HCT116 (cell line): ENCODE results near the gene JPH3. TPM values are rescaled to one million over a fixed set of nuclear protein-coding genes. Genes with fewer than 3 reads are reported as not detected.
"Not testable (repeated sequence)": the region's sequence is repeated elsewhere in the genome, so short reads cannot be mapped to it uniquely, and the experiment has no call there.

Experiments
- ATAC-seq: fragments of 200-7000 bp; cut with Tn5 transposase; 2 replicates; pipeline ENCODE4 v1.9.1; 2020; ENCODE audit warnings: mild to moderate bottlenecking, moderate library complexity
- BruUV-seq: library from RNA; stranded (reverse); fragments of 400-500 nt; replicated peaks from 2 replicates; lab custom pipeline; 2021; lab: Mats Ljungman, UMichigan
- CTCF ChIA-PET: fragments of 300-600 bp; sonication (Branson Sonifier 250); formaldehyde crosslinking; loops from one replicate; lab custom pipeline; 2021; ENCODE audit warnings: antibody characterized with exemption; lab: Charles Lee
- POLR2A ChIA-PET: fragments of 300-600, 350-600 bp; sonication (Branson Sonifier 250); formaldehyde crosslinking; loops from one replicate; lab custom pipeline; 2021; ENCODE audit warnings: antibody characterized with exemption; lab: Charles Lee
- RAD21 ChIA-PET, 2 experiments: fragments of 300-600 bp; sonication (Branson Sonifier 250); formaldehyde crosslinking; loops; one replicate each; lab custom pipeline; 2023; ENCODE audit warnings: low total read pairs in 2 of 2; ENCODE audit not compliant: uncharacterized antibody in 2 of 2, unreplicated experiment in 2 of 2, low non-redundant PET in 1 of 2; lab: Charles Lee
- DNase-seq: peaks from one replicate; pipeline ENCODE4 v3.0.0-alpha.2; 2010; ENCODE audit warnings: low read depth, low spot score
- H2AFZ ChIP-seq: fragments of 200-600 bp; shearing (Covaris generic), sonication (generic); 2 replicates; pipeline ENCODE4 v1.6.1; 2017; ENCODE audit warnings: low read depth, mixed run types, mixed read lengths, antibody characterized with exemption, low read length; ENCODE audit not compliant: poor library complexity, severe bottlenecking
- H3K27ac ChIP-seq: 2 replicates; pipeline ENCODE4 v1.5.1; 2012; ENCODE audit warnings: low read depth, low read length
- H3K27me3 ChIP-seq: fragments of 200-600 bp; sonication (generic); 2 replicates; pipeline ENCODE4 v1.6.1; 2016; ENCODE audit warnings: mixed run types, low read length, mixed read lengths; ENCODE audit not compliant: insufficient read depth
- H3K36me3 ChIP-seq, 2 experiments: fragments of 200-500 bp in 1 of 2; fragments of 200-600 bp in 1 of 2; sonication (Bioruptor generic) in 1 of 2; sonication (generic) in 1 of 2; 2 replicates each; pipeline versions ENCODE4 v1.5.1 to v1.6.1; 2014 to 2016; ENCODE audit warnings: low read length in 2 of 2, inconsistent platforms in 1 of 2, mixed read lengths in 1 of 2, mixed run types in 1 of 2; ENCODE audit not compliant: insufficient read depth in 2 of 2, control insufficient read depth in 1 of 2
- H3K4me1 ChIP-seq, 2 experiments: fragments of 200-600 bp in 1 of 2; sonication (generic) in 1 of 2; 2 replicates each; pipeline versions ENCODE4 v1.5.1 to v1.6.1; 2012 to 2017; ENCODE audit warnings: low read length in 2 of 2, inconsistent platforms in 1 of 2, mild to moderate bottlenecking in 1 of 2, mixed read lengths in 1 of 2, mixed run types in 1 of 2, moderate library complexity in 1 of 2; ENCODE audit not compliant: insufficient read depth in 2 of 2, control insufficient read depth in 1 of 2
- H3K4me2 ChIP-seq: fragments of 200-600 bp; sonication (generic); 2 replicates; pipeline ENCODE4 v1.6.1; 2017; ENCODE audit warnings: mixed run types, low read length, mixed read lengths
- H3K4me3 ChIP-seq, 2 experiments: fragments of 200-600 bp in 1 of 2; sonication (generic) in 1 of 2; replicated peaks in 1 of 2; 2 replicates each; pipeline ENCODE4 v1.5.1; 2011 to 2016; ENCODE audit warnings: low read length in 2 of 2, control low read depth in 1 of 2, low read depth in 1 of 2, mild to moderate bottlenecking in 1 of 2, mixed read lengths in 1 of 2, mixed run types in 1 of 2
- H3K79me2 ChIP-seq: fragments of 200-600 bp; sonication (generic); 2 replicates; pipeline ENCODE4 v1.6.1; 2017; ENCODE audit warnings: mild to moderate bottlenecking, mixed run types, low read length, moderate library complexity, mixed read lengths; ENCODE audit not compliant: insufficient read depth
- H3K9ac ChIP-seq: fragments of 200-600 bp; sonication (generic); 2 replicates; pipeline ENCODE4 v1.6.1; 2016; ENCODE audit warnings: low read length, mixed read lengths
- H3K9me2 ChIP-seq: fragments of 200-600 bp; sonication (generic), shearing (Covaris generic); 2 replicates; pipeline ENCODE4 v1.6.1; 2017; ENCODE audit warnings: mixed run types, mild to moderate bottlenecking, moderate library complexity; ENCODE audit not compliant: insufficient read depth
- H3K9me3 ChIP-seq, 2 experiments: fragments of 200-500 bp in 1 of 2; fragments of 200-600 bp in 1 of 2; sonication (Bioruptor generic) in 1 of 2; sonication (generic) in 1 of 2; 2 replicates each; pipeline ENCODE4 v1.6.1; 2014 to 2017; ENCODE audit warnings: low read length in 2 of 2, mixed read lengths in 2 of 2, inconsistent platforms in 1 of 2, low read depth in 1 of 2, mild to moderate bottlenecking in 1 of 2, mixed run types in 1 of 2, moderate library complexity in 1 of 2; ENCODE audit not compliant: control insufficient read depth in 1 of 2, insufficient read depth in 1 of 2
- H4K20me1 ChIP-seq: fragments of 200-600 bp; sonication (generic), shearing (Covaris generic); 2 replicates; pipeline ENCODE4 v1.6.1; 2017; ENCODE audit warnings: mixed run types, mild to moderate bottlenecking, moderate library complexity; ENCODE audit not compliant: insufficient read depth
- CBX3 ChIP-seq: IDR thresholded peaks from 2 replicates; pipeline ENCODE4 v1.6.1; 2012; ENCODE audit warnings: low read depth
- CTCF ChIP-seq, 3 experiments: fragments of 200-600 bp in 1 of 3; sonication (generic) in 1 of 3; IDR thresholded peaks in 2 of 3; conservative IDR thresholded peaks in 1 of 3; 2 replicates each; pipeline ENCODE4 v1.5.1; 2012 to 2017; ENCODE audit warnings: low read depth in 2 of 3, low read length in 2 of 3, antibody characterized with exemption in 1 of 3, borderline replicate concordance in 1 of 3, control low read depth in 1 of 3, mild to moderate bottlenecking in 1 of 3, mixed read lengths in 1 of 3, mixed run types in 1 of 3, moderate library complexity in 1 of 3; ENCODE audit not compliant: insufficient read depth in 1 of 3
- ELF1 ChIP-seq: IDR thresholded peaks from 2 replicates; pipeline ENCODE4 v1.6.1; 2012; ENCODE audit warnings: low read depth, borderline replicate concordance
- EZH2phosphoT487 ChIP-seq: fragments of 200-600 bp; IDR thresholded peaks from 2 replicates; pipeline ENCODE4 v1.6.1; 2018; ENCODE audit warnings: antibody characterized with exemption, borderline replicate concordance
- MAX ChIP-seq: IDR thresholded peaks from 2 replicates; pipeline ENCODE4 v1.6.1; 2012
- RAD21 ChIP-seq: IDR thresholded peaks from 2 replicates; pipeline ENCODE4 v1.6.1; 2012; ENCODE audit warnings: low read depth, mild to moderate bottlenecking
- SIN3A ChIP-seq: IDR thresholded peaks from 2 replicates; pipeline ENCODE4 v1.6.1; 2012; ENCODE audit warnings: low read depth
- SP1 ChIP-seq: IDR thresholded peaks from 2 replicates; pipeline ENCODE4 v1.6.1; 2012; ENCODE audit warnings: low read depth
- SRF ChIP-seq: IDR thresholded peaks from 2 replicates; pipeline ENCODE4 v1.6.1; 2012; ENCODE audit warnings: low read depth
- TCF7L2 ChIP-seq: IDR thresholded peaks from 2 replicates; pipeline ENCODE4 v1.7.0; 2011; ENCODE audit warnings: borderline replicate concordance, inconsistent platforms; ENCODE audit not compliant: insufficient read depth, insufficient read length; ENCODE audit errors: extremely low read depth
- YY1 ChIP-seq: IDR thresholded peaks from 2 replicates; pipeline ENCODE4 v1.6.1; 2011; ENCODE audit warnings: low read length, low read depth, moderate library complexity, mild to moderate bottlenecking; ENCODE audit not compliant: insufficient replicate concordance; ENCODE audit errors: extremely low read depth
- ZBTB33 ChIP-seq: IDR thresholded peaks from 2 replicates; pipeline ENCODE4 v1.6.1; 2011; ENCODE audit warnings: mild to moderate bottlenecking, low read length, moderate library complexity; ENCODE audit not compliant: insufficient replicate concordance; ENCODE audit errors: extremely low read depth
- ZNF274 ChIP-seq: fragments of 200-500 bp; sonication (Bioruptor generic); IDR thresholded peaks from 2 replicates; pipeline ENCODE4 v1.6.1; 2014; ENCODE audit warnings: mild to moderate bottlenecking, low read depth, low read length, inconsistent platforms
- intact Hi-C: fragments of 100-400 bp; cut with micrococcal nuclease; formaldehyde crosslinking; loops from 2 replicates; pipeline ENCODE4 v1.10.0; 2022
- total RNA-seq: library from RNA; stranded (reverse); gene quantifications from one replicate; pipeline ENCODE4 v1.2.1, GENCODE V29; 2021; ENCODE audit not compliant: unreplicated experiment

Gene JPH3
- total RNA-seq, 1 experiment from 2014 or later, result 0.10 TPM

GRCh38 chr16:87718831-87719230 lies 116.5 kb downstream of the JPH3 start:
- CTCF ChIA-PET, result not testable (repeated sequence)
- peaks cover 9 to 40% of the 10 kb centered on the region in 2 experiments for H3K36me3 ChIP-seq

GRCh38 chr16:87720446-87720845 lies 118.1 kb downstream of the JPH3 start:
- peaks cover 2% of the 10 kb centered on the region; the same call in 1 of the 2 replicates for H4K20me1 ChIP-seq

More at GRCh38 chr16:87718831-87719230, 116.5 kb downstream of the JPH3 start:
- H3K9me3 ChIP-seq, H3K4me2 ChIP-seq, H3K9ac ChIP-seq, intact Hi-C loops, H3K27me3 ChIP-seq, H3K9me2 ChIP-seq, RAD21 ChIA-PET, POLR2A ChIA-PET, H4K20me1 ChIP-seq, ATAC-seq, DNase-seq, H3K4me3 ChIP-seq, BruUV-seq, H3K4me1 ChIP-seq, H2AFZ ChIP-seq, H3K27ac ChIP-seq: not testable (repeated sequence)
- H3K79me2 ChIP-seq, result peaks cover 45% of the 10 kb centered on the region; the same call in 1 of the 2 replicates

More at GRCh38 chr16:87720446-87720845, 118.1 kb downstream of the JPH3 start:
- Histone ChIP-seq H3K36me3 (peaks cover 5 to 35% of the 10 kb centered on the region in 2 experiments), H3K4me3 (no peak overlapping the region), H3K9me2 (no peaks in the 10 kb centered on the region), H3K4me1 (no peaks in the 10 kb centered on the region), H3K79me2 (peaks cover 55% of the 10 kb centered on the region; the same call in 1 of the 2 replicates), H3K9ac (no peak overlapping the region), H2AFZ (no peak overlapping the region), H3K27ac (no peak overlapping the region), H3K27me3 (no peaks in the 10 kb centered on the region), H3K4me2 (no peak overlapping the region), H3K9me3 (no peaks in the 10 kb centered on the region)
- TF ChIP-seq MAX (no peak), SRF (no peak), YY1 (no peak), SP1 (no peak), EZH2phosphoT487 (no peak), RAD21 (no peak), CTCF (IDR thresholded peaks at IDR 0.05 in 2 of 3, conservative IDR thresholded peaks at IDR 0.05 in 1 of 3; ENCODE audit: borderline replicate concordance in 1 of 3, insufficient read depth in 1 of 3, low read depth in 2 of 3, low read length in 2 of 3) (no peak), CBX3 (no peak), ZBTB33 (no peak), TCF7L2 (no peak), ELF1 (no peak), ZNF274 (no peak), SIN3A (no peak)
- ATAC-seq (no peak), DNase-seq (no peak)
- ChIA-PET RAD21 (no interaction called here), POLR2A (no interaction called here), CTCF (no interaction called here)
- intact Hi-C loops, result no loop called here
- no TSS peak for BruUV-seq
